NCI-H345 (cell line): ENCODE results near the gene DNAH7.

Experiments used
- DNase-seq: peaks from one replicate; lab custom pipeline; 2025; lab: John Stamatoyannopoulos, UW

Gene DNAH7

GRCh38 chr2:195808189-195808588, 260.4 kb downstream of the DNAH7 start:
- no peak for DNase-seq

GRCh38 chr2:195805283-195805976, 263.2 kb downstream of the DNAH7 start:
- DNase-seq: no peak

DNA sequence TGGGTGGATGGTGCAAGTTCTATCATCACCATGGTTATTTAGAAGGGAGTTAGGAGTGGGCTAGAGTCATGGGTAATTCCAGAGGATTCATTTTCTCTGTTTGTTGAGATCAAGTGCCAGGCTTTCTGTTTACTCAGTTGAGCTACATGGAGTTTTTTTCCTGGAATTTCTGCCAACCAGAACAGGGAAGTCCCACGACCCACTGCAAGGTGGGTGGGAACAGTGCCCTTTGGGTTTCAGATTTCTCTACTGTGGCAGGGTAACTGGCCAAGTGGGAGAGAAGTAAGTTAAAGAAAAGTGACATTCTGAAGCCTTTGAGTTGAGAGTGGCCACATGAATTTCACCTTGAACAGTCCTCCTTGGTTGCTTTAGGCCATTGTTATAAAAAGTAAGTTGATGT, 272.8 kb downstream of the DNAH7 start:
- no peak for DNase-seq

- DNase-seq: no peak
Measured at GRCh38 chr2:195793881-195794280, 274.8 kb downstream of the DNAH7 start.

DNA sequence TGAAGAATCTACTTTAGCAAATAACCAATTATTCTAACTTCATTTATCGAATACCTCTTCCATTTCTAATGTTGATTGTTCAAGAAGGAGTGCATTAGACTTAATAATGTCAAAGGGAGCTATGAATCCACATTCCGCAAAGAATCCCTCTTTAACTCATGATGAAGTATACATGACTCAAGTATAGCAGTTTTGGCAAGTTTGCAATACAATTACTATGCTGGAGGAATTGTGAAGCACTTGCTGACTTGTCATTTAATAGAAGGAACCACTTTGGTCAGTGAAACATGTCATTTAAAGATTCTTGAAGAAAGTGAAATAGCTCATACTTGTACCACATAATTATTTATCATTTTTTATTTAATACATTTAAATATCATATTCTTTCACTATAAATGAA, 286.5 kb downstream of the DNAH7 start:
- DNase-seq: no peak

DNA sequence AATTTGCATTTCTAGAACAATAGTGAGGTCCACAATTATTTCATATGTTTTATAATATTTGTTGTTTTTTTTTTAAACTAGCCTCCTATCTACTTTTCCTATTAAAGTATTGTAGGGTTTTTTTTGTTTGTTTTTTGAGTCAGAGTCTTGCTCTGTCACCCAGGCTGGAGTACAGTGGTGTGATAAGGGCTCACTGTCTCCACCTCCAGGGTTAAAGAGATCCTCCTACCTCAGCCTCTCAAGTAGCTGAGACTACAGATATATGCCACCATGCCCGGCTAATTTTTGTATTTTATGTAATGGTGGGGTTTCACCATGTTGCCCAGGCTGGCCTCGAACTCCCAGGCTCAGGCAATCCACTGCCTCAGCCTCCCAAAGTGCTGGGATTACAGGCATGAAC, 289.1 kb downstream of the DNAH7 start:
- no peak for DNase-seq

- no peak for DNase-seq
Measured at GRCh38 chr2:195769975-195770374, 298.7 kb downstream of the DNAH7 start.

GRCh38 chr2:195768431-195768830, 300.2 kb downstream of the DNAH7 start:
- no peak for DNase-seq

DNA sequence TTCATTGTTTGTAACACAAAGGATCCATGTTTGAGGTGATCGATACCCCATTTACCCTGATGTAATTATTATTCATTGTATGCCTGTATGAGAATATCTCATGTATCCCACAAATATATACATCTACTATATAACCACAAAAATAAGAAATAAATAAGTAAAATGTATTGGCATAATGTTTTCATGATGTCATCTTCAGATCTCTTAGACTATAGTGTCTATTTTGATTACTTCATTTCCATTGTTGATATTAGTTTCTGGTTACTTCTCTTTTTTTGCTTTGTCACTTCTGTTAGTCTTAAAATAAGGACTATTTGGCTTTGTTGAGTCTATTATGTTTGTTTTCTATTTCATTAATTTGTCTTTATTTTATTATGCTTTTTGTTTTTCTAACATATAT, 301.9 kb downstream of the DNAH7 start:
- DNase-seq: no peak

DNA sequence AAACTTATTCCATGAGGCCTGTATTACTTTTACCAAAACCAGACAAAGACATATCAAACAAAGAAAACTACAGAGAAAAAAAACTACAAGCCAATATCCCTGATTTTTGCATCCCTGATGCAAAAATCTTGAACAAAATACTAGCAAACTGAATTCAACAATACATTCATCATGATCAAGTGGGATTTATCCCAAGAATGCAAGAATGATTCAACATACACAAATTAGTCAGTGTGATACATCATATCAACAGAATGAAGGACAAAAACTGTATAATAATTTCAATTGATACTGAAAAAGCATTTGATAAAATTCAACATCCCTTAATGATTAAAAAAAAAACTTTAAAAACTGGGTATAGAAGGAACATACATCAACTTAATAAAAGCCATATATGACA, 304.8 kb downstream of the DNAH7 start:
- no peak for DNase-seq

GRCh38 chr2:195759877-195760276, 308.8 kb downstream of the DNAH7 start:
- no peak for DNase-seq

GRCh38 chr2:195758846-195759245, 309.8 kb downstream of the DNAH7 start:
- DNase-seq: no peak

DNA sequence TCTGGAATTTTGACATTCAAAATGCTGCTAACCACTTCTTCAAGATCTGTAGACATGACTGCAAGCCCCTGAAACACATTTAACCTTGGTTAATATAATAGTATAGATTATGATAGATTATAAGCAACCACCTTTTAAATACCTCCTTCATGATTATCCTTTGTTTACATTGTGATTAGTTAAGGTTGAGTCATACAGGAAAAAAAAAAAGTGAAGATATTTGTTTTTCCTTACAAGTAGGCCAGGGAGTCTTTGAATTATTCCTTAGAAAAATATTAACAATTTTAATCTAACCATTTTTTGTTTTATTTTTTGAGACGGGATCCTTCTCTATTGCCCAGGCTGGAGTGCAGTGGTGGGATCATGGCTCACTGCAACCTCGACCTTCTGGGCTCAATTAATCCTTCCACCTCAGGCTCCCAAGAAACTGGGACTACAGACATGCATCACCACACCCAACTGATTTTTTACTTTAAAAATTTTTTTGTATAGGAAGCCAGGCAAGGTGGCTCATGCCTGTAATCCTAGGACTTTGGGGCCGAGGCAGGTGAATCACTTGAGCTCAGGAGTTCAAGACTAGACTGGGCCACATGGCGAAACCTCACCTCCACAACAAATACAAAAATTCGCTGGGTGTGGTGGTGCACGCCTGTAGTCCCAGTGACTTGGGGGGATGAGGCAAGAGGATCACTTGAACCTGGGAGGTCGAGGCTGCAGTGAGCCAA, 312.3 kb downstream of the DNAH7 start:
- DNase-seq: no peak

DNA sequence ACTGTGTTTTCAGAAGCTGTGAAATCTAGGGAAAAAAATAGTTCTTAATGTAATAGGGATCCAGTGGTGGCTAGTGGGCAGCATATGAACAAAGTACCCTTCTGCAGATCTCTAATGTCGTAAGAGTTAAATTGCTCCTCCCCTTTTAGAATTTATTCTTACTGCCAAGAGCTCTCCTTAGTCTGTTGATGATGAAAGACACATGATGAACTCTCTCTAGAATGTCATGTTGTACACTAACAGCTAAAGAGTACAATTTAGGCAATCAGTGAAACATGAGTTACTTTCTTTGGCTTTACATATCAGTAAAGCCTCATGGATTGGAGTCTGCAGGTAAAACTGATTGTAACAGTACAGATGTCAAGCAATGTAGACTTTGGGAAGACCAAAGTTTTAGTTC, 327.4 kb downstream of the DNAH7 start:
- DNase-seq: no peak

GRCh38 chr2:195737511-195738325, 330.9 kb downstream of the DNAH7 start:
- no peak for DNase-seq

DNA sequence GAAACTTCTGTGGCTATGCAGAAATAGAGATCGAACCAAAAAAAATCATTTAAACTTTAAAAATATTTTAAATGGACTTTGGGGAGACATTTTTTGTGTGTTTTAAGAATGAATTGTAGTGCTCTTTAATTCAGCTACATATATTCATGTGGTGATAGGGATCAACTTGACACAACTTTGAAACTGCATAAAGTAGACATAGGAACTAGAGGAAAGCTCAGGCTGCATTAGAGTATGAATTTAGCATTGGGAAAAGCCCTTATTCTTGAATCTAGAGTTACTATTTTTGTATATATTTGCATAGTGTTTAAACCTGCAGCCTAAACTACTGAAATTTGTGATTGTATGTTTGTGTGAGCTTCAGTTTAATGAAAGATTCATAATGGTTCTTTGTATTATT, 333.3 kb downstream of the DNAH7 start:
- DNase-seq: no peak

DNA sequence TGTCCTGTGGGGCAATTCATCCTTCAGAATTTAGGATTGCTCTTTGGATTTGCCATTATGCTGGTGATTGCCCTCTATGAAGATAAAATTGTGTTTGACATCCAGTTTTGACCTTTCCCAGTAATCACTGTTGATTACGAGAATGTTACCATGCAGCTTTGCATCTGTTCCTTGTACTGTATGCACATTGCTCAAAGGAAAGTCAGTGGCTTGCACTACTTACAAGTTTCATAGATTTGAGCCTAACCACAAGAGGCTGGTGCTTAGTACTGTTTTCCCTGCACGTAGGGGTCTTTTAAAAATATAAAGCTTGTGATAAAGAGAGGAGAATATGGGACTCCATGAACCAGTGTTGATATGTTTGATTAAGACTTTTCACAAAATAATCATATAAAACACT, 333.7 kb downstream of the DNAH7 start:
- no peak for DNase-seq

- no peak for DNase-seq
Measured at GRCh38 chr2:195734395-195734794, 334.2 kb downstream of the DNAH7 start.

DNA sequence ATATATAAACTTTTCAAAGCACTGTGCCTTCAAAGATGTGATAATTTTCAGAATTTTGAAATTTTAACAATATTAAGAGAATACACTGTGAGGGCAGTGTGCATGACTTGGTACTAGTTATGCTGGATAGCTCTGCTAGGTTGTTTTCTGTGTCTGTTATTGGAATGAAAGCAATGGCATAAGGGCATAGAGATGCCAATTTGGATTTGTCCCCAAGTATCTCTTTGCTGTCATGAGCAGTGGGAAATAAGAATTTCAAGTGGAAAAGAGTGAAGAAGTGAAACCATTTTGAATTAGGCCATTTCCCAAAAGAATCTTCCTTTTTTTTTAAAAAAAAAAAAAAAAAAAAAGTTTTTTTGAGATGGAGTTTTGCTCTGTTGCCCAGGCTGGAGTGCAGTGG, 334.8 kb downstream of the DNAH7 start:
- DNase-seq: no peak

DNA sequence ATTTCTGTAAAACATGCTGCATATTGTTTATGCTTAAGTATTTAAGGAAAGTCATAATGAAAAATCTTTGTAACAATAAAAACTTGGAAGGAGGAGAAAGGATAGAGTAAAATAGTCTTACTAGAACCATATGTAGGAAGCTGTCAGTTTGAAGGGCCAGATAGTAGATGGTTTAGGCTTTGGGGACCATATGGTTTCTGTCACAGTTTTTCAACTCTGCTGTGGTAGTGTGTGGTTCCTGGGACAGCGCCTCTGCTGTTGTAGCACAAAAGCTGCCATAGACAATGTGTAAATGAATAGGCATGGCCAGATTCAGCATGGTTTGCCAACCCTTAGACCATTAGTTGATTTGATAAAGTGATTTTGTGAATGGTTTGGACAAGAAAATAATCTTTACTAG, 336.1 kb downstream of the DNAH7 start:
- no peak for DNase-seq

GRCh38 chr2:195730912-195731311, 337.7 kb downstream of the DNAH7 start:
- no peak for DNase-seq

DNA sequence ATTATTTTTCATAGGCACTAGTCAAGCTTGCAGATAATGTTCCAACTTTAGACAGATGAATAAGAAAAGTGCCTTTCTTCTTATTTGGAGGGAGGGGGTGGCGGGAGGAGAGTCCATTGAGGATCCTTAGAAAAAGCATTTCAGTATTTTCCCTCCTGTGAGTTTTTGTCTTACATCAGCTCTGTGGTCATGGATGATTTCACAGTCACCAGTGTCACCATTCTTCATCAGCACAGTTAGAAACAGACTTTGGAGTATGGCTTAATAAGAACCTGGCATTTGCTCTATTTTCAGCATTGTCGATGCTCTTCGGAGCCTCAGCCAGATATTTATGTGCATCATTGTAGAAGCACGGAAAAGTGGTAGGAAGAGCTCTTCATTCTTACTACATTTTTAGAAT, 341.5 kb downstream of the DNAH7 start:
- no peak for DNase-seq

DNA sequence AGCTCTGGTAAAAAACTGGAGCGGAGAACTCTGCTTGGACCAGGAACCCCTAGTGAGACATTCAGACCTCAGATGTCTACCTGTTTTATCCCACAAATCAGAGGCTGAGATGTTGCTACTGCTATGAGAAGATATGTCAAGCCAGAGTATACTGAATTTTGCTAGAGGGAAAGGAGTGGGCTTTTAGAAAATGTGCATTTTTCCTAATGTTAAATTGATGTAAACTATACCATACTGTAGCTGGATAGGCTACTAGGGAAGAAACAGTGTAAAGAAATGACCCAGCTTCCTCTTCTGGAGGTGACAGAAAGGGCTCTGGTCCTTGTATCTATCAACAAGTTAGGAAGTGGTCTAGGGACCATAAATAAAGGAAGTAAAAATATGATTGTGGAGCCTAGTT, 346.6 kb downstream of the DNAH7 start:
- no peak for DNase-seq
